HepG2 (cell line): ENCODE data around the gene MSI2. TPM values are rescaled to one million over a fixed set of nuclear protein-coding genes. Genes with fewer than 3 reads are reported as not detected.

Experiments
- ATAC-seq: fragments of 200-7000 bp; cut with Tn5 transposase; 3 replicates; pipeline ENCODE4 v1.9.1; 2020; ENCODE audit warnings: mild to moderate bottlenecking, moderate library complexity
- BruUV-seq: library from RNA; stranded (reverse); fragments of 400-500 nt; replicated peaks from 2 replicates; lab custom pipeline; 2021; lab: Mats Ljungman, UMichigan
- CTCF ChIA-PET: fragments of 300-600 bp; formaldehyde crosslinking; extraction: SDS; loops from one replicate; lab custom pipeline; 2021; ENCODE audit warnings: low total read pairs, inconsistent platforms, low intra/inter-chr PET ratio; lab: Yijun Ruan, JAX
- POLR2A ChIA-PET: fragments of 350-600 bp; sonication (Branson Sonifier 250); formaldehyde crosslinking; loops from one replicate; lab custom pipeline; 2020; ENCODE audit warnings: antibody characterized with exemption, inconsistent platforms; lab: Yijun Ruan, JAX
- DNase-seq: peaks from one replicate; pipeline ENCODE4 v3.0.0-alpha.2; 2015; ENCODE audit warnings: low spot score
- FAIRE-seq: peaks from 3 replicates; lab custom pipeline; 2011; peaks lifted over from hg19 to GRCh38; lab: Jason Lieb, UNC
- H2AFZ ChIP-seq: one replicate; pipeline ENCODE4 v1.6.1; 2011; ENCODE audit warnings: low read length, inconsistent platforms
- H3K27ac ChIP-seq: fragments of 300-600 bp; 3 replicates; pipeline ENCODE4 v1.8.0; 2011; ENCODE audit warnings: mixed run types, mild to moderate bottlenecking, mixed read lengths, low read length, inconsistent platforms; ENCODE audit not compliant: insufficient read depth; ENCODE audit errors: extremely low read length
- H3K27me3 ChIP-seq, 2 experiments: fragments of 200-600 bp in 1 of 2; 2 replicates in 1 of 2; 3 replicates in 1 of 2; pipeline versions ENCODE4 v1.6.0 to v1.8.0; 2011; ENCODE audit warnings: low read length in 2 of 2, mild to moderate bottlenecking in 2 of 2, moderate library complexity in 2 of 2, inconsistent platforms in 1 of 2; ENCODE audit not compliant: insufficient read depth in 2 of 2, control insufficient read depth in 1 of 2
- H3K36me3 ChIP-seq, 2 experiments: fragments of 200-600 bp in 1 of 2; replicated peaks in 1 of 2; 2 replicates in 1 of 2; 3 replicates in 1 of 2; pipeline versions ENCODE4 v1.5.1 to v1.8.0; 2011; ENCODE audit warnings: low read length in 2 of 2, inconsistent platforms in 1 of 2; ENCODE audit not compliant: insufficient read depth in 2 of 2, control insufficient read depth in 1 of 2
- H3K4me1 ChIP-seq: 2 replicates; pipeline ENCODE4 v1.5.1; 2012; ENCODE audit warnings: low read length, inconsistent platforms; ENCODE audit not compliant: insufficient read depth
- H3K4me2 ChIP-seq: 2 replicates; pipeline ENCODE4 v1.6.0; 2011; ENCODE audit warnings: low read depth, low read length, inconsistent platforms
- H3K4me3 ChIP-seq, 3 experiments: fragments of 200-600 bp in 1 of 3; sonication (generic), shearing (Covaris generic) in 1 of 3; replicated peaks in 1 of 3; 2 replicates each; pipeline ENCODE4 v1.5.1; 2011 to 2016; ENCODE audit warnings: low read length in 3 of 3, inconsistent platforms in 2 of 3, low read depth in 2 of 3, mild to moderate bottlenecking in 2 of 3, control low read depth in 1 of 3, mixed read lengths in 1 of 3; ENCODE audit not compliant: insufficient read depth in 1 of 3
- H3K79me2 ChIP-seq: one replicate; pipeline ENCODE4 v1.6.1; 2011; ENCODE audit warnings: low read length, inconsistent platforms; ENCODE audit not compliant: insufficient read depth
- H3K9ac ChIP-seq: 2 replicates; pipeline ENCODE4 v1.6.0; 2011; ENCODE audit warnings: mild to moderate bottlenecking, low read depth, low read length, inconsistent platforms; ENCODE audit not compliant: insufficient read depth
- H3K9me3 ChIP-seq: 2 replicates; pipeline ENCODE4 v1.5.1; 2012; ENCODE audit warnings: mild to moderate bottlenecking, low read length
- H4K20me1 ChIP-seq: 2 replicates; pipeline ENCODE4 v1.6.0; 2011; ENCODE audit warnings: inconsistent platforms, mild to moderate bottlenecking, low read length, moderate library complexity; ENCODE audit not compliant: insufficient read depth
- ADNP ChIP-seq: sonication (generic); formaldehyde crosslinking; IDR thresholded peaks from 2 replicates; pipeline ENCODE4 v1.4.0; 2020; ENCODE audit warnings: missing genetic modification reagents
- MAFF ChIP-seq: IDR thresholded peaks from 2 replicates; pipeline ENCODE4 v1.6.1; 2011; ENCODE audit warnings: low read depth, low read length, improper control_type of control experiment
- MAFK ChIP-seq, 2 experiments: IDR thresholded peaks in 1 of 2; conservative IDR thresholded peaks in 1 of 2; 2 replicates each; pipeline ENCODE4 v1.6.1; 2011; ENCODE audit warnings: improper control_type of control experiment in 2 of 2, low read length in 2 of 2
- WGBS: methylation state at CpG from one replicate; pipeline ENCODE4 v1.1.6; 2017; ENCODE audit warnings: low lambda C conversion rate; 5-methylcytosine and 5-hydroxymethylcytosine counted together
- in situ Hi-C: cut with HindIII; loops from 2 replicates; pipeline ENCODE4 v1.10.0; 2017; ENCODE audit warnings: low pct_unique_long_range_greater_than_20kb; ENCODE audit not compliant: extremely low pct_ligation_motif_present
- intact Hi-C: fragments of 100-400 bp; cut with micrococcal nuclease; formaldehyde crosslinking; loops from one replicate; pipeline ENCODE4 v1.10.0; 2022; ENCODE audit not compliant: unreplicated experiment
- polyA plus RNA-seq, 8 experiments: library from polyadenylated mRNA; depleted of rRNA in 3 of 8; stranded (reverse) in 7 of 8; unstranded in 1 of 8; fragments of >200 nt; fragmentation: Illumina TruSeq in 4 of 8; extraction: Trizol in 4 of 8; gene quantifications; 2 replicates each; pipeline versions ENCODE4 v1.2.1 to v1.2.3, GENCODE V29; 2011 to 2016; ENCODE audit warnings: low read depth in 4 of 8, missing spikeins in 1 of 8, mixed read lengths in 1 of 8; ENCODE audit not compliant: insufficient read depth in 1 of 8
- small RNA-seq, 3 experiments: library from RNA; depleted of rRNA; stranded (forward); fragments of <200 nt; gene quantifications; one replicate each; pipeline ENCODE3, GENCODE V24; 2012; ENCODE audit warnings: low read depth in 2 of 3, low replicate concordance in 1 of 3; ENCODE audit not compliant: insufficient read length in 3 of 3, insufficient read depth in 2 of 3
- total RNA-seq, 5 experiments: library from RNA; depleted of rRNA; stranded (reverse); fragments of >200 nt; fragmentation: Illumina TruSeq; extraction: Trizol; gene quantifications; 2 replicates each; pipeline ENCODE4 v1.2.3, GENCODE V29; 2016; ENCODE audit warnings: low read depth in 1 of 5

Gene MSI2
- total and polyA plus RNA-seq, 2 of the 13 experiments (the other 11 are each of a cell fraction or from before 2014, with no cell fraction given) = 77.5 to 78.4 TPM

DNA sequence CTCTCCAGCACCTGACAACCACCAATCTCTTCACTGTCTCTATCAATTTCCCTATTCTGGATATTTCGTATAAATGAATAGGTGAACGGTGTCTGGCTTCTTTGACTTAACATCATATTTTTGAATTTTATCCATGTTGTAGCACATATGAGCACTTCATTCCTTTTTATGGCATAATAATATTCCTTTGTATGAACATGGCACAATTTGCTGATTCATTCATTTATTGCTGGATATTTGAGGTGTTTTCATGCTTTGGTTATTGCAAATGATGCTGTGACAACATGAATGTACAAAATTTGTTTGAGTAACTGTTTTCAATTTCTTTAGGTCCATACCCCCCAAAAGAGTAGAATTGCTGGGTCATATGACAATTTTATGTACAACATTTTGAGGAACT is 476.8 kb downstream of the MSI2 start:
- 64% methylated on average over 2 of the region's 2 CpGs for WGBS
- no peaks in the 10 kb centered on the region for H3K9me3 ChIP-seq
- BruUV-seq = no TSS peak
- TF ChIP-seq ADNP (CRISPR knock-in tag) = no peak
- peak; percentile 82 for TF ChIP-seq MAFF
- TF ChIP-seq MAFK (conservative IDR thresholded peaks at IDR 0.05 in 1 of 2, IDR thresholded peaks at IDR 0.05 in 1 of 2; ENCODE audit: low read length in 2 of 2) = peak; percentile 84 to 86
- POLR2A ChIA-PET = no interaction called here
- H3K27me3 ChIP-seq = peaks cover 4 to 44% of the 10 kb centered on the region in 2 experiments; a peak in 3 of 5 replicates
- no peaks in the 10 kb centered on the region for H3K79me2 ChIP-seq
- no peak overlapping the region for H3K9ac ChIP-seq
- no peak overlapping the region for H2AFZ ChIP-seq
- ATAC-seq (no peak), FAIRE-seq (no peak), DNase-seq (no peak)
- H3K36me3 ChIP-seq = no peaks in the 10 kb centered on the region
- H3K27ac ChIP-seq = no peak overlapping the region
- no peaks in the 10 kb centered on the region for H4K20me1 ChIP-seq
- H3K4me1 ChIP-seq = no peaks in the 10 kb centered on the region
- CTCF ChIA-PET = no interaction called here
- intact Hi-C loops (no loop called here), in situ Hi-C loops (no loop called here)
- no peak overlapping the region for H3K4me2 ChIP-seq
- H3K4me3 ChIP-seq = no peak overlapping the region

Small RNAs within 50 kb of the gene (small RNA-seq; reads per million reads assigned to genes)
- gene RN7SL449P (0 reads per million in 3 experiments), gene RNU7-134P (0 reads per million in 3 experiments)

Other genes with a start within 250 kb of the MSI2 start
- gene AKAP1, start 171.3 kb upstream of the MSI2 start, total RNA-seq (2016; rRNA removed; fragmentation: Illumina TruSeq; extraction: Trizol) = 46.4 and 101 TPM in 2 replicates
- gene AKAP1, start 171.3 kb upstream of the MSI2 start, polyA plus RNA-seq (2011; rRNA removed) = 131 and 136 TPM in 2 replicates